ENCODE data around the gene MAGEB3. TPM values are rescaled to one million over a fixed set of nuclear protein-coding genes. Genes with fewer than 3 reads are reported as not detected.

The MAGEB3 gene
- total RNA-seq, 1 donor from 2014 or later, result not detected

- H3K27ac ChIP-seq, result no peak overlapping the region
- ATAC-seq (no peak), DNase-seq (no peak)
- intact Hi-C loops (cut with DNase I), result no loop called here
- no peaks in the 10 kb centered on the region for H3K4me1 ChIP-seq
- H3K4me3 ChIP-seq, result no peak overlapping the region
- no peaks in the 10 kb centered on the region for H3K9me3 ChIP-seq
- no peak for TF ChIP-seq CTCF (IDR thresholded peaks at IDR 0.05)
- H3K27me3 ChIP-seq, result no peaks in the 10 kb centered on the region
- H3K36me3 ChIP-seq, result no peaks in the 10 kb centered on the region
Measured at GRCh38 chrX:30212172-30212571, 18.3 kb upstream of the MAGEB3 start.

GRCh38 chrX:30215357-30215843, 15.1 kb upstream of the MAGEB3 start, which contains the start of gene MAGEB2:
MAGEB2 (plus strand) TSS chrX:30215563; CDS start chrX:30218581, 3,018 bp downstream.
- H3K4me3 ChIP-seq, result no peak within 1 kb of the TSS
- no peak for ATAC-seq
- no peak for DNase-seq
- TF ChIP-seq CTCF (IDR thresholded peaks at IDR 0.05), result no peak
- no peaks in the 10 kb centered on the region for H3K36me3 ChIP-seq
- no peaks in the 10 kb centered on the region for H3K9me3 ChIP-seq
- intact Hi-C loops (cut with DNase I), result no loop called here
- no peak within 1 kb of the TSS for H3K27ac ChIP-seq
- H3K4me1 ChIP-seq, result no peaks in the 10 kb centered on the region
- H3K27me3 ChIP-seq, result no peaks in the 10 kb centered on the region

GRCh38 chrX:30217465-30217864, 13.0 kb upstream of the MAGEB3 start:
- no peaks in the 10 kb centered on the region for H3K36me3 ChIP-seq
- H3K27ac ChIP-seq, result no peak overlapping the region
- no peaks in the 10 kb centered on the region for H3K4me1 ChIP-seq
- no peaks in the 10 kb centered on the region for H3K9me3 ChIP-seq
- no peak for ATAC-seq
- no peak for TF ChIP-seq CTCF (IDR thresholded peaks at IDR 0.05)
- intact Hi-C loops (cut with DNase I), result no loop called here
- no peak for DNase-seq
- H3K27me3 ChIP-seq, result no peaks in the 10 kb centered on the region
- H3K4me3 ChIP-seq, result no peak overlapping the region

- no peaks in the 10 kb centered on the region for H3K27me3 ChIP-seq
- ATAC-seq (no peak), DNase-seq (no peak)
- H3K9me3 ChIP-seq, result no peaks in the 10 kb centered on the region
- H3K4me3 ChIP-seq, result no peak overlapping the region
- no peak overlapping the region for H3K27ac ChIP-seq
- no peaks in the 10 kb centered on the region for H3K4me1 ChIP-seq
- intact Hi-C loops (cut with DNase I), result no loop called here
- no peak for TF ChIP-seq CTCF (IDR thresholded peaks at IDR 0.05)
- no peaks in the 10 kb centered on the region for H3K36me3 ChIP-seq
Measured at GRCh38 chrX:30219372-30219771, 11.1 kb upstream of the MAGEB3 start.

GRCh38 chrX:30220661-30221060, 9.8 kb upstream of the MAGEB3 start:
- TF ChIP-seq CTCF (IDR thresholded peaks at IDR 0.05), result no peak
- Histone ChIP-seq H3K4me1 (no peaks in the 10 kb centered on the region), H3K27me3 (no peaks in the 10 kb centered on the region), H3K9me3 (no peaks in the 10 kb centered on the region), H3K4me3 (no peak overlapping the region), H3K27ac (no peak overlapping the region), H3K36me3 (no peaks in the 10 kb centered on the region)
- intact Hi-C loops (cut with DNase I), result no loop called here
- ATAC-seq, result no peak
- no peak for DNase-seq

- Histone ChIP-seq H3K4me3 (no peak overlapping the region), H3K36me3 (no peaks in the 10 kb centered on the region), H3K27ac (no peak overlapping the region), H3K4me1 (no peaks in the 10 kb centered on the region), H3K9me3 (no peaks in the 10 kb centered on the region), H3K27me3 (no peaks in the 10 kb centered on the region)
- ATAC-seq (no peak), DNase-seq (no peak)
- TF ChIP-seq CTCF (IDR thresholded peaks at IDR 0.05), result no peak
- intact Hi-C loops (cut with DNase I), result no loop called here
Measured at GRCh38 chrX:30224536-30224935, 5.9 kb upstream of the MAGEB3 start.
